ENCODE measurements around the gene MORC1.

- no peak for TF ChIP-seq REST (IDR thresholded peaks at IDR 0.05; ENCODE audit: insufficient read depth in 1 of 2, low read depth in 2 of 2, low read length in 2 of 2)
- no peak for TF ChIP-seq POLR2AphosphoS5 (IDR thresholded peaks at IDR 0.05; ENCODE audit: low read depth, low read length)
- TF ChIP-seq TAF1 (IDR thresholded peaks at IDR 0.05; ENCODE audit: borderline replicate concordance, insufficient read depth, low read length) = no peak
- no peak for TF ChIP-seq SIN3A (IDR thresholded peaks at IDR 0.05; ENCODE audit: borderline replicate concordance, insufficient read depth, low read length)
Observed at GRCh38 chr3:108966773-108967172, 151.2 kb downstream of the MORC1 start.

All from PFSK-1 (cell line).